IMR-90 (cell line): ENCODE measurements around the gene SCN8A. TPM values are rescaled to one million over a fixed set of nuclear protein-coding genes. Genes with fewer than 3 reads are reported as not detected.

Experiments used
- ATAC-seq: fragments of 200-7000 bp; cut with Tn5 transposase; 2 replicates; pipeline ENCODE4 v1.9.1; 2020; ENCODE audit warnings: low read depth, mild to moderate bottlenecking, moderate library complexity
- BruUV-seq: library from RNA; stranded (reverse); fragments of 400-500 nt; replicated peaks from 2 replicates; lab custom pipeline; 2021; lab: Mats Ljungman, UMichigan
- CTCF ChIA-PET: fragments of 300-600 bp; formaldehyde crosslinking; extraction: SDS; loops from one replicate; lab custom pipeline; 2021; ENCODE audit warnings: antibody characterized with exemption; lab: Yijun Ruan, JAX
- POLR2A ChIA-PET: fragments of 300-600 bp; sonication (Branson Sonifier 250); formaldehyde crosslinking; loops from one replicate; lab custom pipeline; 2022; ENCODE audit warnings: antibody characterized with exemption; ENCODE audit not compliant: unreplicated experiment; lab: Charles Lee
- DNase-seq: peaks from one replicate; pipeline ENCODE4 v3.0.0; 2013
- H2AFZ ChIP-seq: replicated peaks from 2 replicates; pipeline ENCODE3; 2013; ENCODE audit warnings: low read length, mild to moderate bottlenecking; ENCODE audit not compliant: poor library complexity
- H2AK5ac ChIP-seq: 2 replicates; pipeline ENCODE4 v1.6.1; 2013; ENCODE audit warnings: low read depth, low read length, inconsistent platforms
- H2AK9ac ChIP-seq: replicated peaks from 2 replicates; pipeline ENCODE3; 2013; ENCODE audit warnings: mild to moderate bottlenecking, low read depth, low read length, moderate library complexity; ENCODE audit not compliant: poor library complexity
- H2BK120ac ChIP-seq: 2 replicates; pipeline ENCODE4 v1.6.1; 2013; ENCODE audit warnings: low read depth, low read length, inconsistent platforms
- H2BK15ac ChIP-seq: 3 replicates; pipeline ENCODE4 v1.6.1; 2013; ENCODE audit warnings: low read depth, low read length, inconsistent platforms
- H2BK20ac ChIP-seq: 2 replicates; pipeline ENCODE4 v1.6.1; 2013; ENCODE audit warnings: low read depth, mild to moderate bottlenecking, inconsistent platforms, low read length, moderate library complexity
- H2BK5ac ChIP-seq: 2 replicates; pipeline ENCODE4 v1.6.1; 2013; ENCODE audit warnings: mild to moderate bottlenecking, low read depth, low read length, inconsistent platforms; ENCODE audit not compliant: poor library complexity, severe bottlenecking
- H3K14ac ChIP-seq: replicated peaks from 2 replicates; pipeline ENCODE4 v1.6.1; 2013; ENCODE audit warnings: low read depth, low read length, inconsistent platforms
- H3K18ac ChIP-seq: 2 replicates; pipeline ENCODE4 v1.6.1; 2013; ENCODE audit warnings: low read depth, low read length, control low read depth
- H3K23ac ChIP-seq: 2 replicates; pipeline ENCODE4 v1.6.1; 2013; ENCODE audit warnings: low read depth, low read length, inconsistent platforms
- H3K27ac ChIP-seq: 2 replicates; pipeline ENCODE4 v1.5.1; 2013; ENCODE audit warnings: mild to moderate bottlenecking, control low read depth, low read length; ENCODE audit not compliant: insufficient read depth
- H3K27me3 ChIP-seq: 2 replicates; pipeline ENCODE4 v1.6.1; 2013; ENCODE audit warnings: low read length; ENCODE audit not compliant: control insufficient read depth, insufficient read depth
- H3K36me3 ChIP-seq: 2 replicates; pipeline ENCODE4 v1.6.1; 2013; ENCODE audit warnings: low read length, mixed read lengths; ENCODE audit not compliant: control insufficient read depth, insufficient read depth
- H3K4ac ChIP-seq: 2 replicates; pipeline ENCODE4 v1.6.1; 2013; ENCODE audit warnings: low read depth, low read length, inconsistent platforms
- H3K4me1 ChIP-seq: 2 replicates; pipeline ENCODE4 v1.6.1; 2013; ENCODE audit warnings: low read length, mixed read lengths; ENCODE audit not compliant: control insufficient read depth, insufficient read depth
- H3K4me2 ChIP-seq: 2 replicates; pipeline ENCODE4 v1.6.1; 2013; ENCODE audit warnings: low read depth, mild to moderate bottlenecking, control low read depth, low read length, moderate library complexity
- H3K4me3 ChIP-seq: 2 replicates; pipeline ENCODE4 v1.5.1; 2013; ENCODE audit warnings: low read depth, mild to moderate bottlenecking, control low read depth, low read length, moderate library complexity; ENCODE audit not compliant: insufficient read depth
- H3K56ac ChIP-seq: 2 replicates; pipeline ENCODE4 v1.6.1; 2013; ENCODE audit warnings: low read length, inconsistent platforms; ENCODE audit not compliant: insufficient read depth; ENCODE audit errors: extremely low read depth
- H3K79me1 ChIP-seq, 2 experiments: 2 replicates each; pipeline ENCODE4 v1.6.1; 2013; ENCODE audit warnings: low read length in 2 of 2, inconsistent platforms in 1 of 2, low read depth in 1 of 2
- H3K9ac ChIP-seq: 2 replicates; pipeline ENCODE4 v1.6.1; 2013; ENCODE audit warnings: low read depth, low read length, control low read depth
- H3K9me1 ChIP-seq: 2 replicates; pipeline ENCODE4 v1.6.1; 2013; ENCODE audit warnings: low read length, inconsistent platforms; ENCODE audit not compliant: insufficient read depth
- H3K9me3 ChIP-seq: 2 replicates; pipeline ENCODE4 v1.6.1; 2013; ENCODE audit warnings: low read length; ENCODE audit not compliant: control insufficient read depth, insufficient read depth
- H4K20me1 ChIP-seq: 2 replicates; pipeline ENCODE4 v1.6.1; 2013; ENCODE audit warnings: low read length, inconsistent platforms; ENCODE audit not compliant: insufficient read depth
- H4K5ac ChIP-seq: 2 replicates; pipeline ENCODE4 v1.6.1; 2013; ENCODE audit warnings: mild to moderate bottlenecking, low read depth, low read length, control low read depth
- H4K8ac ChIP-seq, 2 experiments: 2 replicates each; pipeline ENCODE4 v1.6.1; 2013; ENCODE audit warnings: low read depth in 2 of 2, low read length in 2 of 2, control low read depth in 1 of 2, inconsistent platforms in 1 of 2
- H4K91ac ChIP-seq: 2 replicates; pipeline ENCODE4 v1.6.1; 2013; ENCODE audit warnings: low read depth, low read length, inconsistent platforms; ENCODE audit not compliant: insufficient read depth
- BHLHE40 ChIP-seq: fragments of 150-350 bp; IDR thresholded peaks from 2 replicates; pipeline ENCODE4 v1.6.1; 2016; ENCODE audit warnings: mild to moderate bottlenecking, low read depth, low read length
- CEBPB ChIP-seq: IDR thresholded peaks from 2 replicates; pipeline ENCODE4 v1.6.1; 2012; ENCODE audit warnings: low read depth, low read length, improper control_type of control experiment
- CHD1 ChIP-seq: IDR thresholded peaks from 2 replicates; pipeline ENCODE4 v1.6.1; 2012; ENCODE audit warnings: low read depth, low read length, improper control_type of control experiment
- FOS ChIP-seq: fragments of 150-350 bp; IDR thresholded peaks from 2 replicates; pipeline ENCODE4 v1.6.1; 2016; ENCODE audit warnings: low read depth, low read length
- MAFK ChIP-seq: IDR thresholded peaks from 2 replicates; pipeline ENCODE4 v1.6.1; 2012; ENCODE audit warnings: low read depth, low read length, improper control_type of control experiment
- MAZ ChIP-seq: IDR thresholded peaks from 2 replicates; pipeline ENCODE4 v1.6.1; 2012; ENCODE audit warnings: low read depth, mild to moderate bottlenecking, low read length, improper control_type of control experiment, moderate library complexity, borderline replicate concordance
- MXI1 ChIP-seq: IDR thresholded peaks from 2 replicates; pipeline ENCODE4 v1.6.1; 2012; ENCODE audit warnings: low read depth, mild to moderate bottlenecking, low read length, moderate library complexity, borderline replicate concordance
- POLR2A ChIP-seq: IDR thresholded peaks from 2 replicates; pipeline ENCODE4 v1.6.1; 2012; ENCODE audit warnings: mild to moderate bottlenecking, low read depth, low read length
- RAD21 ChIP-seq: IDR thresholded peaks from 2 replicates; pipeline ENCODE4 v1.6.1; 2012; ENCODE audit warnings: low read length, improper control_type of control experiment
- RCOR1 ChIP-seq: IDR thresholded peaks from 2 replicates; pipeline ENCODE4 v1.6.1; 2012; ENCODE audit warnings: mild to moderate bottlenecking, low read length, improper control_type of control experiment; ENCODE audit not compliant: insufficient replicate concordance
- RFX5 ChIP-seq: IDR thresholded peaks from 2 replicates; pipeline ENCODE4 v1.8.0; 2012; ENCODE audit warnings: low read depth, mild to moderate bottlenecking, low read length, moderate library complexity
- SMC3 ChIP-seq: fragments of 150-350 bp; IDR thresholded peaks from 2 replicates; pipeline ENCODE4 v1.6.1; 2016; ENCODE audit warnings: low read depth, mild to moderate bottlenecking, antibody characterized with exemption, low read length, moderate library complexity
- WGBS, 2 experiments: methylation state at CpG; one replicate each; pipeline versions ENCODE4 v1.1.5 to v1.1.7; 2013; ENCODE audit warnings: missing lambda C conversion rate in 2 of 2; ENCODE audit not compliant: insufficient read length in 1 of 2; ENCODE audit errors: extremely low coverage in 2 of 2; 5-methylcytosine and 5-hydroxymethylcytosine counted together
- dilution Hi-C: fragments of 300-500 bp; cut with HindIII; formaldehyde crosslinking; loops from one replicate; pipeline ENCODE4 v1.14.3; 2018; ENCODE audit warnings: low sequenced_read_pairs; ENCODE audit not compliant: unreplicated experiment
- in situ Hi-C: fragments of 300-500 bp; cut with MboI; formaldehyde crosslinking; loops from 3 replicates; pipeline ENCODE4 v1.14.3; 2019; ENCODE audit warnings: low sequenced_read_pairs, inconsistent platforms, mixed read lengths
- intact Hi-C: fragments of 100-400 bp; cut with micrococcal nuclease; formaldehyde crosslinking; loops from 2 replicates; pipeline ENCODE4 v1.10.0; 2022
- polyA plus RNA-seq, 3 experiments: library from polyadenylated mRNA; depleted of rRNA; stranded (reverse); fragments of >200 nt; gene quantifications; 2 replicates each; pipeline ENCODE4 v1.2.3, GENCODE V29; 2012; ENCODE audit warnings: low replicate concordance in 1 of 3
- total RNA-seq: library from RNA; depleted of rRNA; stranded (reverse); fragments of >200 nt; gene quantifications from 2 replicates; pipeline ENCODE4 v1.2.3, GENCODE V29; 2012
- TF ChIP-seq, protein P1 (sequence below): conservative IDR thresholded peaks from 2 replicates; pipeline ENCODE4 v1.5.1; 2012; ENCODE audit warnings: mild to moderate bottlenecking, low read depth, low read length, improper control_type of control experiment
- TF ChIP-seq, protein P2 (sequence below): fragments of 150-350 bp; IDR thresholded peaks from 2 replicates; pipeline ENCODE4 v1.6.1; 2017; ENCODE audit warnings: mild to moderate bottlenecking, antibody characterized with exemption, low read length, low read depth
- TF ChIP-seq, protein P3 (sequence below): fragments of 150-350 bp; IDR thresholded peaks from 2 replicates; pipeline ENCODE4 v1.6.1; 2016; ENCODE audit warnings: low read depth, mild to moderate bottlenecking, low read length, moderate library complexity, borderline replicate concordance

Gene SCN8A
- total and polyA plus RNA-seq, 2 of the 4 experiments (the other 2 are of a cell fraction) = 6.9 to 19.7 TPM

DNA sequence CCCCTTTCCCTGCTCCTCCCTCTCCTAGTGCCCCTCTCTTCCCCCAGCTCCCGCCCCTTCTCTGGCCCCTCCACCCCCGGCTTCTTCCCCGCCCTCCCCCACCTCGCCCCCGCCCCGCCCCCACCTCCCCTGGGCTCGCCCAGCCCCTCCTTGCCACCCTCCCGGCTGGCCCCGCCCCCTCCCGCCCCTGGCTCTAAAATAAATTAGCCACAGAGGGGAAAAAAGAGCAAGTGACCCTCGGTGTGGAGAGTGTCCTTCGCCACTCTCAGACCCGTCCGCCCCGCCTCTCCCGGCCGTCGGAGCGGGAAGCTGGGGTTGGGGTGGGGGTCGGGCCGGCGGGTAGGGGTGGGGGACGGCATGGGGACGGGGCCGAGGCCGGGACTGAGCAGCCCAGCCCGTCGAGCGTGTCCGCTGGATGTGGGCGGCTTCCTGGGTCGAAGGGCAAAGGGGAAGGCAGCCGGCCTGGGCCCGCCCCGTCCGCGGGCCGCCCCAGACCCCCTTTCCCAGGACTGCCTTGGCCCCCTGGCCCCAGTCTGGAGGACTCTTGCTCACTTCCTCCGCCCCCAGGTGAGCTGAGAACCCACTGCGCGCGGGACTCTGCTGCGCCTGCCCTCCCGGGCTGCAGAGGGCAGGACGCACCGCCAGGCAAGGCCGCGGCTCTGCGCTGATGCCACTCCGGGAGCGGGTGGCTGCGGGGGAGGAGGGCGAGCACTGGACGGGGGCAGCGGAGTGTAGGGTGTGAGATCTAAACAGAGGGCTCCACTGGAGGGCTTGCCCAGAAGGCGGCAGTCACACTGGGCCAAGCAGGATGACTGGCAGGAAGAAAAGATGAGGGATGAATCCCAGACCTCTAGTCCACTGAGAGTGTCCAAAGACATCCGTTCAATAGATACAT lies 258.1 kb downstream of the SCN8A start:
- no peak overlapping the region; the same call in 1 of the 2 replicates for H2AK5ac ChIP-seq
- H3K4me1 ChIP-seq = no peaks in the 10 kb centered on the region
- H3K27me3 ChIP-seq = peaks cover 56% of the 10 kb centered on the region
- H3K9ac ChIP-seq = no peak overlapping the region
- CTCF ChIA-PET = no interaction called here
- H3K4me3 ChIP-seq = no peak overlapping the region
- TF ChIP-seq MXI1 (no peak), FOS (no peak), CHD1 (no peak), MAZ (no peak), CEBPB (no peak), RCOR1 (no peak), BHLHE40 (no peak), POLR2A (no peak), SMC3 (no peak), MAFK (no peak), RFX5 (no peak), RAD21 (no peak)
- TF ChIP-seq, protein P1, sequence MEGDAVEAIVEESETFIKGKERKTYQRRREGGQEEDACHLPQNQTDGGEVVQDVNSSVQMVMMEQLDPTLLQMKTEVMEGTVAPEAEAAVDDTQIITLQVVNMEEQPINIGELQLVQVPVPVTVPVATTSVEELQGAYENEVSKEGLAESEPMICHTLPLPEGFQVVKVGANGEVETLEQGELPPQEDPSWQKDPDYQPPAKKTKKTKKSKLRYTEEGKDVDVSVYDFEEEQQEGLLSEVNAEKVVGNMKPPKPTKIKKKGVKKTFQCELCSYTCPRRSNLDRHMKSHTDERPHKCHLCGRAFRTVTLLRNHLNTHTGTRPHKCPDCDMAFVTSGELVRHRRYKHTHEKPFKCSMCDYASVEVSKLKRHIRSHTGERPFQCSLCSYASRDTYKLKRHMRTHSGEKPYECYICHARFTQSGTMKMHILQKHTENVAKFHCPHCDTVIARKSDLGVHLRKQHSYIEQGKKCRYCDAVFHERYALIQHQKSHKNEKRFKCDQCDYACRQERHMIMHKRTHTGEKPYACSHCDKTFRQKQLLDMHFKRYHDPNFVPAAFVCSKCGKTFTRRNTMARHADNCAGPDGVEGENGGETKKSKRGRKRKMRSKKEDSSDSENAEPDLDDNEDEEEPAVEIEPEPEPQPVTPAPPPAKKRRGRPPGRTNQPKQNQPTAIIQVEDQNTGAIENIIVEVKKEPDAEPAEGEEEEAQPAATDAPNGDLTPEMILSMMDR = no peak
- TF ChIP-seq, protein P2, sequence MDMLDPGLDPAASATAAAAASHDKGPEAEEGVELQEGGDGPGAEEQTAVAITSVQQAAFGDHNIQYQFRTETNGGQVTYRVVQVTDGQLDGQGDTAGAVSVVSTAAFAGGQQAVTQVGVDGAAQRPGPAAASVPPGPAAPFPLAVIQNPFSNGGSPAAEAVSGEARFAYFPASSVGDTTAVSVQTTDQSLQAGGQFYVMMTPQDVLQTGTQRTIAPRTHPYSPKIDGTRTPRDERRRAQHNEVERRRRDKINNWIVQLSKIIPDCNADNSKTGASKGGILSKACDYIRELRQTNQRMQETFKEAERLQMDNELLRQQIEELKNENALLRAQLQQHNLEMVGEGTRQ = no peak
- TF ChIP-seq, protein P3, sequence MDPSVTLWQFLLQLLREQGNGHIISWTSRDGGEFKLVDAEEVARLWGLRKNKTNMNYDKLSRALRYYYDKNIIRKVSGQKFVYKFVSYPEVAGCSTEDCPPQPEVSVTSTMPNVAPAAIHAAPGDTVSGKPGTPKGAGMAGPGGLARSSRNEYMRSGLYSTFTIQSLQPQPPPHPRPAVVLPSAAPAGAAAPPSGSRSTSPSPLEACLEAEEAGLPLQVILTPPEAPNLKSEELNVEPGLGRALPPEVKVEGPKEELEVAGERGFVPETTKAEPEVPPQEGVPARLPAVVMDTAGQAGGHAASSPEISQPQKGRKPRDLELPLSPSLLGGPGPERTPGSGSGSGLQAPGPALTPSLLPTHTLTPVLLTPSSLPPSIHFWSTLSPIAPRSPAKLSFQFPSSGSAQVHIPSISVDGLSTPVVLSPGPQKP = no peak
- H2BK15ac ChIP-seq = no peak overlapping the region
- no peak overlapping the region for H4K91ac ChIP-seq
- H3K23ac ChIP-seq = no peak overlapping the region
- H4K20me1 ChIP-seq = no peaks in the 10 kb centered on the region
- H4K8ac ChIP-seq = no peak overlapping the region
- 49% methylated on average over 6 of the region's 57 CpGs; no CpG with 5 or more reads in 1 of the 2 experiments for WGBS, 2 experiments
- H3K9me3 ChIP-seq = no peaks in the 10 kb centered on the region
- BruUV-seq = no TSS peak
- no peak overlapping the region for H2BK5ac ChIP-seq
- no peak overlapping the region for H3K27ac ChIP-seq
- H3K4ac ChIP-seq = no peak overlapping the region
- intact Hi-C loops = no loop called here
- H2AFZ ChIP-seq = no peak overlapping the region
- H4K5ac ChIP-seq = no peak overlapping the region
- DNase-seq (no peak), ATAC-seq (no peak)
- dilution Hi-C loops = no loop called here
- H2BK120ac ChIP-seq = no peak overlapping the region
- no peak overlapping the region for H2BK20ac ChIP-seq
- H3K56ac ChIP-seq = no peak overlapping the region
- H3K79me1 ChIP-seq = no peaks in the 10 kb centered on the region
- in situ Hi-C loops = no loop called here
- no peak overlapping the region for H2AK9ac ChIP-seq
- H3K9me1 ChIP-seq = peaks cover 3% of the 10 kb centered on the region; the same call in 1 of the 2 replicates
- POLR2A ChIA-PET = no interaction called here
- H3K4me2 ChIP-seq = no peak overlapping the region
- H3K18ac ChIP-seq = no peak overlapping the region
- no peaks in the 10 kb centered on the region for H3K36me3 ChIP-seq
- H3K14ac ChIP-seq = no peak overlapping the region
